ENCODE measurements around the gene GH2. TPM values are rescaled to one million over a fixed set of nuclear protein-coding genes. Genes with fewer than 3 reads are reported as not detected.
"Not testable (repeated sequence)": the region's sequence is repeated elsewhere in the genome, so short reads cannot be mapped to it uniquely, and the experiment has no call there.

GH2 gene
- total and polyA plus RNA-seq, 7 donors = not detected

GRCh38 chr17:63916566-63917185 lies 34.9 kb upstream of the GH2 start:
- no peak for DNase-seq
- Histone ChIP-seq H3K36me3 (no peaks in the 10 kb centered on the region), H3K4me3 (no peak overlapping the region), H3K27ac (no peak overlapping the region), H3K9me3 (no peaks in the 10 kb centered on the region), H3K4me1 (no peaks in the 10 kb centered on the region), H3K27me3 (peaks cover 0 to 6% (median 0%) of the 10 kb centered on the region in 3 donors)
- intact Hi-C loops (cut with DNase I) = no loop called here
- no peak for TF ChIP-seq CTCF (IDR thresholded peaks at IDR 0.05)
- TF ChIP-seq POLR2A (IDR thresholded peaks at IDR 0.05) = no peak
- TF ChIP-seq POLR2AphosphoS5 (IDR thresholded peaks at IDR 0.05) = no peak
- TF ChIP-seq EP300 (IDR thresholded peaks at IDR 0.05) = no peak
- WGBS, 2 donors = 82 to 89% methylated on average over 12 of the region's 12 CpGs

GRCh38 chr17:63915753-63916152 lies 34.0 kb upstream of the GH2 start:
- H3K27ac ChIP-seq; H3K9me3 ChIP-seq; DNase-seq; H3K4me3 ChIP-seq; H3K4me1 ChIP-seq; H3K36me3 ChIP-seq; intact Hi-C loops (cut with DNase I): not testable (repeated sequence)
- WGBS, 2 donors = 63 to 66% methylated on average over 10 of the region's 10 CpGs
- H3K27me3 ChIP-seq = peaks cover 0 to 11% (median 0%) of the 10 kb centered on the region in 3 donors

GRCh38 chr17:63914471-63914870 lies 32.7 kb upstream of the GH2 start:
- intact Hi-C loops (cut with DNase I) = loop anchor here (5.0 kb wide), 1 partner anchor 78 kb away; no protein-coding TSS in a partner anchor
- Histone ChIP-seq H3K36me3 (no peaks in the 10 kb centered on the region), H3K27ac (no peak overlapping the region), H3K4me3 (no peak overlapping the region), H3K27me3 (peaks cover 0 to 11% (median 0%) of the 10 kb centered on the region in 3 donors), H3K9me3 (no peaks in the 10 kb centered on the region), H3K4me1 (no peaks in the 10 kb centered on the region)
- TF ChIP-seq POLR2A (IDR thresholded peaks at IDR 0.05) (no peak), CTCF (IDR thresholded peaks at IDR 0.05) (no peak), EP300 (IDR thresholded peaks at IDR 0.05) (no peak), POLR2AphosphoS5 (IDR thresholded peaks at IDR 0.05) (no peak)
- no peak for DNase-seq
- 93 to 94% methylated on average over 7 of the region's 7 CpGs for WGBS, 2 donors

GRCh38 chr17:63911657-63912100 lies 29.9 kb upstream of the GH2 start:
- Histone ChIP-seq H3K27ac (no peak overlapping the region), H3K9me3 (no peaks in the 10 kb centered on the region), H3K4me1 (no peaks in the 10 kb centered on the region), H3K27me3 (peaks cover 0 to 5% (median 0%) of the 10 kb centered on the region in 3 donors), H3K36me3 (no peaks in the 10 kb centered on the region), H3K4me3 (no peak overlapping the region)
- intact Hi-C loops (cut with DNase I) = loop anchor here (5.0 kb wide), 1 partner anchor 81 kb away; no protein-coding TSS in a partner anchor
- TF ChIP-seq CTCF (IDR thresholded peaks at IDR 0.05) (peak; percentile 8 to 85 (median 34)), POLR2AphosphoS5 (IDR thresholded peaks at IDR 0.05) (no peak), EP300 (IDR thresholded peaks at IDR 0.05) (no peak), POLR2A (IDR thresholded peaks at IDR 0.05) (no peak)
- WGBS, 2 donors = 44 to 50% methylated on average over 7 to 8 of the region's 8 CpGs
- no peak for DNase-seq

- no peak for DNase-seq
- no peaks in the 10 kb centered on the region for H3K36me3 ChIP-seq
- intact Hi-C loops (cut with DNase I) = loop anchor here (5.0 kb wide), 1 partner anchor 81 kb away; no protein-coding TSS in a partner anchor
- no peak within 1 kb of the TSS for H3K27ac ChIP-seq
- H3K27me3 ChIP-seq = peaks cover 0 to 5% (median 0%) of the 10 kb centered on the region in 3 donors
- H3K9me3 ChIP-seq = no peaks in the 10 kb centered on the region
- WGBS, 2 donors = 73 to 80% methylated on average over 15 of the region's 15 CpGs
- no peak within 1 kb of the TSS for H3K4me3 ChIP-seq
- no peak for TF ChIP-seq POLR2AphosphoS5 (IDR thresholded peaks at IDR 0.05)
- no peak for TF ChIP-seq POLR2A (IDR thresholded peaks at IDR 0.05)
- TF ChIP-seq EP300 (IDR thresholded peaks at IDR 0.05) = no peak
- no peak for TF ChIP-seq CTCF (IDR thresholded peaks at IDR 0.05)
- H3K4me1 ChIP-seq = no peaks in the 10 kb centered on the region
Observed at GRCh38 chr17:63911041-63911635, 29.4 kb upstream of the GH2 start, which contains the start of gene CSHL1. TSS of gene CSHL1 (minus strand) at chr17:63911258. CDS start at chr17:63911196, 62 bp downstream.

All from sigmoid colon (tissue), 7 donors.